Measurements from ENCODE around the gene KRTAP26-1. TPM values are rescaled to one million over a fixed set of nuclear protein-coding genes. Genes with fewer than 3 reads are reported as not detected.

Gene KRTAP26-1
- total RNA-seq, 1 donor from 2014 or later, result not detected

GRCh38 chr21:30348506-30348905, 28.4 kb upstream of the KRTAP26-1 start, which contains the start of gene KRTAP23-1:
TSS of gene KRTAP23-1 (minus strand) at chr21:30348606. CDS start at chr21:30348606, 0 bp downstream.
- no peaks in the 10 kb centered on the region for H3K27me3 Mint-ChIP-seq
- TF ChIP-seq CTCF (IDR thresholded peaks at IDR 0.05), result no peak
- ChIA-PET POLR2A (no interaction called here), CTCF (no interaction called here)
- H3K4me1 Mint-ChIP-seq, result no peaks in the 10 kb centered on the region
- H3K4me3 Mint-ChIP-seq, result no peak within 1 kb of the TSS
- H3K27ac Mint-ChIP-seq, result no peak within 1 kb of the TSS
- intact Hi-C loops (cut with micrococcal nuclease), result no loop called here
- no peak for ATAC-seq (ENCODE audit: low read depth)
- H3K9me3 Mint-ChIP-seq, result peaks cover 6% of the 10 kb centered on the region
- no peaks in the 10 kb centered on the region for H3K36me3 Mint-ChIP-seq (ENCODE audit: low read depth)
- no peak for DNase-seq

GRCh38 chr21:30345014-30345413, 24.9 kb upstream of the KRTAP26-1 start:
- ChIA-PET CTCF (no interaction called here), POLR2A (no interaction called here)
- Mint-ChIP-seq H3K27ac (no peak overlapping the region), H3K4me3 (no peak overlapping the region), H3K4me1 (no peaks in the 10 kb centered on the region), H3K36me3 (ENCODE audit: low read depth) (no peaks in the 10 kb centered on the region), H3K9me3 (peaks cover 1% of the 10 kb centered on the region), H3K27me3 (no peaks in the 10 kb centered on the region)
- intact Hi-C loops (cut with micrococcal nuclease), result no loop called here
- TF ChIP-seq CTCF (IDR thresholded peaks at IDR 0.05), result no peak
- DNase-seq, result no peak
- no peak for ATAC-seq (ENCODE audit: low read depth)

GRCh38 chr21:30340714-30341573, 20.8 kb upstream of the KRTAP26-1 start:
- Mint-ChIP-seq H3K4me3 (no peak overlapping the region), H3K27ac (no peak overlapping the region), H3K4me1 (no peaks in the 10 kb centered on the region), H3K27me3 (no peaks in the 10 kb centered on the region), H3K9me3 (no peaks in the 10 kb centered on the region), H3K36me3 (ENCODE audit: low read depth) (no peaks in the 10 kb centered on the region)
- no peak for ATAC-seq (ENCODE audit: low read depth)
- no peak for TF ChIP-seq CTCF (IDR thresholded peaks at IDR 0.05)
- CTCF ChIA-PET, result interaction anchor here (1.6 kb wide), 1 partner anchor 746 kb away, joined by 4 read pairs; no protein-coding TSS in a partner anchor
- intact Hi-C loops (cut with micrococcal nuclease), result loop anchor here (5.0 kb wide), 1 partner anchor 1261 kb away; no protein-coding TSS in a partner anchor
- no peak for DNase-seq
- POLR2A ChIA-PET, result no interaction called here

GRCh38 chr21:30338717-30339116, 18.6 kb upstream of the KRTAP26-1 start:
- ATAC-seq (ENCODE audit: low read depth) (no peak), DNase-seq (no peak)
- ChIA-PET POLR2A (no interaction called here), CTCF (no interaction called here)
- Mint-ChIP-seq H3K4me1 (no peaks in the 10 kb centered on the region), H3K9me3 (no peaks in the 10 kb centered on the region), H3K27me3 (no peaks in the 10 kb centered on the region), H3K4me3 (no peak overlapping the region), H3K36me3 (ENCODE audit: low read depth) (no peaks in the 10 kb centered on the region), H3K27ac (no peak overlapping the region)
- TF ChIP-seq CTCF (IDR thresholded peaks at IDR 0.05), result no peak
- intact Hi-C loops (cut with micrococcal nuclease), result no loop called here

- Mint-ChIP-seq H3K27ac (no peak overlapping the region), H3K27me3 (no peaks in the 10 kb centered on the region), H3K36me3 (ENCODE audit: low read depth) (no peaks in the 10 kb centered on the region), H3K4me1 (no peaks in the 10 kb centered on the region), H3K4me3 (no peak overlapping the region), H3K9me3 (no peaks in the 10 kb centered on the region)
- no peak for ATAC-seq (ENCODE audit: low read depth)
- TF ChIP-seq CTCF (IDR thresholded peaks at IDR 0.05), result no peak
- POLR2A ChIA-PET, result no interaction called here
- CTCF ChIA-PET, result no interaction called here
- intact Hi-C loops (cut with micrococcal nuclease), result no loop called here
- no peak for DNase-seq
Observed at GRCh38 chr21:30337772-30338171, 17.7 kb upstream of the KRTAP26-1 start.
